ENCODE data around the gene NME3. TPM values are rescaled to one million over a fixed set of nuclear protein-coding genes. Genes with fewer than 3 reads are reported as not detected.
"Not testable (repeated sequence)": the region's sequence is repeated elsewhere in the genome, so short reads cannot be mapped to it uniquely, and the experiment has no call there.

The NME3 gene
- total RNA-seq = 31.7 TPM
- long read RNA-seq, transcript NME3-201 (5 exons, 1,069 nt) = major isoform, 10 of 25 reads
- long read RNA-seq, transcript NME3-209 (4 exons, 913 nt) = minor isoform, 5 of 25 reads
- long read RNA-seq, partial matches to known transcripts = 0 of 25 reads
- long read RNA-seq, other reads (novel, unspliced or antisense) = 2 of 25 reads

DNA sequence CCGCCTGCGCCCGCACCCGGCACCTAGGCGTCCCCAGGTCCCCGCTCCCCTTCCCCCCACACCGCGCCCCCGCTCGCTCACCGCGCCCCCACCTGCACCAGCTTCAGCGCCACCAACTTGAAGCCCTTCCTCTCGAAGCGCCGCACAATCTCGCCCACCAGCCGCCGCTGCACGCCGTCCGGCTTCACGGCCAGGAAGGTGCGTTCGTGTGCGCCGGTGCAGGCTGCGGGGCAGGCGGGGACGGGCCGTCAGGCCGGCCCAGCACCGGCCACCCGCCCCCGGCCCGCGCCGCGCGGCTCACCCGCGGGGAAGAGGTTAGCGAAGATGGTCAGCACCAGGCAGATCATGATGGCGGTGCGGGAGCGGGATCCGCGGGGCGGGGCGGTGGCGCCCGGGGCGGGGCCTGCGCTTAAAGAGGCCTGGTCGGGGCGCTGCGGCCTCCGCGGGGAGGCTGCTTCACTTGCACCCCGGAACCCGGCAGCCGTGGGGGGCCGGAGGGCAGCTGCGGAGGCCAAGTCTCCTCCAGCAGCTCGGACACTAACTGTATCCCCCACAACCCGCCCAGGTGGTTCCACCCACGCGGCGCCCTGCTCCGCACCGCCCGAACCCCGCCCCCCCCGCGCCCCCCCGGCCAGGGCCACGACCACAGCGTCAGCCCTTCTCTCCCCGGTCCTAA is at the start of gene NME3:
Gene NME3, minus strand, starts transcription at position 356 of the 676 bp plus-strand sequence. Its CDS starts 9 bp downstream, at position 347.
- peak; percentile 92 for DNase-seq (ENCODE audit: low spot score)
- intact Hi-C loops (cut with DNase I) = loop anchor here (5.0 kb wide), 1 partner anchor 64 kb away; the partner anchor contains the start of gene MAPK8IP3

DNA sequence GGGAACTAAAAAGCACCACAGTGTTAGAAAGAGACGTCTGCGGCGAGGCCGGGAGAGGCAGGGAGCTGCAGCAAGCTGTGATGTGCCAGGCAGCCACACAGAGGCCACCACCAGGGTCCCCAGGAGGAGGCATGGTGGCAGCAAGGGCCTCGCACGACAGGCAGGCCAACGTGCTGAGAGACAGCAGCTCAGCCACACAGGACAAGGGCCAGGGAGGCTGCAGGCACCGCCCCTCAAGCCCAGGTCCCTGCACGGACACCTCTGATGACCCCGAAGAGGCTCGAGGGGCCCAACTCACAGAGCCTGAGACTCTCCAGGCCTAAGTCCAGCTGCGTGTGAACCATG is 49.6 kb upstream of the NME3 start:
- no peak for DNase-seq (ENCODE audit: low spot score)
- intact Hi-C loops (cut with DNase I) = loop anchor here (5.0 kb wide), 1 partner anchor 34 kb away; no protein-coding TSS in a partner anchor

DNA sequence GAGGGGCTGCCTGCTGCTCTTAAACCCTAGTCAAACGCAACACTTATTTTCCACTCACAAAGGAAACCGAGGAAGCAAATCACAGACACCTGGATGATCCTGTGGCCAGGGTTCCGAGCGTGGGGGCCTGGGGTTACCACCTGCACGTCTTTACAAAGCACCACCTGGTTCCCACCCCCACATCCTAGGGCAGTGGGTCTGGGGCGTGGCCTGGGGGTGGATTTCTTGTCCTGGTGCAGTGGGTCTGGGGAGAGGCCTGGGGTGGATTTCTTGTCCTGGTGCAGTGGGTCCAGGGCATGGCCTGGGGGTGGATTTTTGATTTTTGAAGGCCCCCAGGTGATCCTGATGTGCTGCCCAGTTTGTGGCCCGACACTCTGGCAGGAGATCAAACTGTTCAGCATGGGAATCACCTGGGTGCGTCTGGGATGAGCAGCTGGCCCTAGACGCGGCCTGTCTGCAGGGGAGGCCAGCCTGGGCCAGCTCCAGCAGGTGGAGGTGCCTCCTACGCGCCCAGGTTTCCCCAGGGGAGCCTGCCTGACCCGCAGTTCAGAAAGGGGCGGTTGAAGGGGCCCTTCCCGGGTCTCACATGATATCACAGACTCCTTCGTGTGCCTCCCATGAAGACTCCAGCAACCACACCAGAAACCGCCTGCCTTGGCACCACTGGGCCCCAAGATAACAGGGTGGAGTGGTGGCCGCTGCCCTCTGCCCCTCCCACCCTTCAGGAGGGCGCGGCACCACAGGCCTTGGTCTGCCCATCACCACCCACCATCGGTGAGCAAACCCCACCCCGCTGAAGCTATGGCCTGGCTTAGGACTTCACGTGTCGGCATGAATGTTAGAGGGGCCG is 49.0 kb upstream of the NME3 start:
- no peak for DNase-seq (ENCODE audit: low spot score)
- intact Hi-C loops (cut with DNase I) = loop anchor here (5.0 kb wide), 1 partner anchor 33 kb away; no protein-coding TSS in a partner anchor

DNA sequence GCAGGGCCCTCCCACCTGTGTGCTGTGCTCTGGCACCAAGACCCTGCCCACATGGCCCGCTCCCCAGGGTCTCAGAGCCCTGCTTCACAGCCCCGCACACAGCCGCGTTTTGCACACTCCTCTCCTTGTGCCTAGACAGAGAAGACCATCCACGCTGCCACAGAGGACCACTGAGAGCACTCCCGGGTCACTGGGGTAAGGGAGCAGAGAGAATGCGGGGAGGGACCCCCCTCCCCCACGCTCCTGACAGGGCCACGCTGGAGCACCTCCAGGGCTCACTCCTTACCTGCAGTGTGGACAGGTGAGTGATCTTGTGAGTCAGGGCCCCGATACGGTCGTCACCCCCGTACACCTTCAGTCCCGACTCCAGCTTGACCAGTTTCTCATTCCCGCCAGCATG is 48.3 kb upstream of the NME3 start:
- intact Hi-C loops (cut with DNase I) = loop anchor here (5.0 kb wide), 1 partner anchor 32 kb away; no protein-coding TSS in a partner anchor
- no peak for DNase-seq (ENCODE audit: low spot score)

DNA sequence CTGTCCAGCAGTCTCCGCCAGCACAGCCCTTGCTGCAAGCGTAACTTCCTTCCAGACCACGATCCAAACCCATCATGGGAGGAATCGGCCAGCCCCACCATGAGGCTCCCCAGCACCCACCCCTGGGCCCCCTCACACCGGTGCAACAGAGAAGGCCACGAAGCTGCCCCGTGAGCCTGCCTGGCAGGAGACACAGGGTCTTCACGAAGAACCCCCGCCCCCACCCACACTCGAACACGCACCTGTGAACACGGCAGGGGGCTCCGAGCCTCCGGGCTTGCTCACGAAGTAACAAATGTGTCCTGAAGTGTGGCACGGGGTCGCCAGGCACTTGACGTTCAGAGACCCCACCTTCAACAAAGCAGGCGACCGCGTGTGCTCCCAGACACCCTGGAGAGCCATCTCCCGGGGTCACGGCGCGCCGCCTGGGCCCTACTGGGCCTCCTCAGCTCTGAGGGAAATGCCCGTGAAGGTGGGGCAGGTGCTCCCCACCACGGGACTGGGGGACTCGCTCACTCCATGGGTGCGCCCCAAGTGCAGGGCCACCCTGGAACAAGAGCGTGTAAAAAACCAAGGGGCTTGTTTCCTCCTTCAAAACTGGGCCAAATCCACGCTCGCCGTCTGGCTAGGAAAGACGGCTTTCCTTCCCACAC is 47.7 kb upstream of the NME3 start:
- intact Hi-C loops (cut with DNase I) = no loop called here

DNA sequence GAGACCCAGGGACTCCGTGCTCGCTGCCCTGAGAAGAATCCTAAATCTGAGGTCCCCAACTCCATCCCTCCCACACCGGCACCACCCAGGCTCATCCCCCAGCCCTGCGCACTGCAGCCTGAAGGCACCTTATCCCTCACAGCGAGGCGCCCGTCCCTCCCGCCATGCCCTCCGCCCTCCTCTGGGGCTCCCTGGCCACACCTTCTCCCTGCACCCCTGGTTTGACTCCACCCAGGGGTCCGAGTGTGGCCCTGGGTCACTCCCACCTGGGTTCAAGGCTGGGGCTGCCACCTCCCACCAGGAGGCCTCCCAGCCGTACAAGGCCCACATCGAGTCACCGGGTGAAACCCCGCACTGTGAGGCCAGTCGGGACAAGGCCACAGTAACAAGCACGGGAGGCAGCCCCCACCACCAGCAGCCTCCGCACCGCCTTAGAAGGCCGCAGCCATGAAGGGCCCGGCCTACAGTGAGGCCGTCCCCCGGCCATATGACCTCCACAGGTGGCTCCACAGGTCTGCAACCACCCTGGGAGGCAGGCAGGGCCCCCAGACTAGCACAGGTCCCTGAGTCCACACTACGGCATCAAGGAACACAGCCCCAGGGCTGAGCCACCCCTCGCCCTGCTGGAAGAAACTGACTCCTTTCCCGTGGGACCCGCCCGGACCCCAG is 47.0 kb upstream of the NME3 start:
- DNase-seq (ENCODE audit: low spot score) = no peak
- intact Hi-C loops (cut with DNase I) = no loop called here

More for the DNA sequence above, 47.7 kb upstream of the NME3 start:
- no peak for DNase-seq (ENCODE audit: low spot score)

DNA sequence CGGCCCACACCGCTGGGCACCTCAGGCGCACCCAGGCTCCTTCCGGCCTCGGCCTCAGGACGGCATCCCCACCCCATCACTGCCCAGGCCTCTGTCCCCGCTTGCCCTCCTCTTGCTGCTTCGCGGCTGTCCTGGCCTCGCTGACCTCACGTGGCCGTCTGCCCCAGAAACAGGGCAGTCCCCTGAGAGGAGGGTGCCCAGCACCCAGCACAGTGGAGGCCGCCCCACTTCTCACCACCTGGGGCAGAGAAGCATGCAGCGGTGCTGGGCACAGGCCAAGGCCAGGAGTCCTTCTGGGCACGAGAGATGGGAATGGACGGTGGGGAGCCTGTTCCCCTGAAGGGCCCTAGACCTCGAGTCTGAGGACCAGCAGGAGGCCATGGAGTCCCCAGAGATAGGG is 46.4 kb upstream of the NME3 start:
- intact Hi-C loops (cut with DNase I) = no loop called here
- no peak for DNase-seq (ENCODE audit: low spot score)

DNA sequence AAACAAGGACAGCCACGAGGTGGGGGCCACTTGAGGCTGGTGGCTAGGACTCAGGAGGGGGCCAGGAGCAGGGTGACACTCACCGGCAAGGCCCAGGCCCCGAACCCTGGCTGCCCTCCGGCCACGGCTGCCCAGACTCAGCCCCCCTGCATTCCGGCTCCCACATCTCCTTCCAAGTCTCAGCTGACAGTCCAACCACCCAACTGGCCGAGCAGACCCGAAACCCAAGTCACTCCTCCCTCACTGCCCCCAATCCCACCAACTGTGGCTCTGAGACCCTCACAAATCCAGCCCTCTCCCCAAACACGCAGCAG is 45.9 kb upstream of the NME3 start:
- DNase-seq (ENCODE audit: low spot score) = no peak
- intact Hi-C loops (cut with DNase I) = no loop called here

DNA sequence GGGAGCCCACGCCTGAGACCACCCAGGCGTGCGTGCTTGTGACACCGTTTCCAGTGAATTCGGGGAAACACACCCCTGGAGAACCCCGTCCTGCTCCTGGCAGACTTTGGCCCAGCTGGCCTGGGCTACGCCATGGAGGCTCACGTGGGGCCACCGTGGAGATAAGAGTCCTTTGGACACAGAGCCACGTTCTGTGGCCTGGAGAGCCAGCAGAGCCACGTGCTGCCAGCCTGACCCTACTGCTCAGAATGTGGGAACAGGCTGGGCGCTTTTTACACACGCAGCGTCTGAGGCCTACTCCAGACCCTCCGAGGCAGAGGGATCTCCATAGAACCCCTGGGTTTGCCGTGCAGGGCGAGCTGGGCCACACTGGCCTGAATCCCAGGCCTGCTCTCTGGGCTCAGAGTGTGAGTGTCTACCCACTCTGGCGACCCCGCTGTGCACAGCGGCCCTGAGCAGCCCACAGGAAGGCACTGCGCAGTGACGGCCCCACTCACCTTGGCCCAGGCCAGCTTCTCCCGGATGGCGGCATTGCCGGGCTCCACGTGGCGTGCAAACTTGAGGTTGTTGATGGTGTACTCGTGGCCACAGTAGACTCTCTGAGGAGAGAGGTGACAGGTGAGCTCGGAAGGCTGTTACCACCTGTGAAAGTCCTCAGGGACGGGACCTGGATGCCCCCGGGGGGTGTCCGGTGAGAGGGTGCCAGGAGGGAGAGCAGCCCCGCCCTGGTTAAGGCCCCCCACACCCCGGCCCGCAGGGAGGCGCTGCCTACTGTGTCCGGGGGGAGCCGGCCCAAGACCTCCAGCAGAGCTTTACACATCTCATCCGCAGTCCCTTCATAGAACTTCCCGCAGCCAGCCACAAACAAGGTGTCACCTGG is 45.3 kb upstream of the NME3 start:
- no peak for DNase-seq (ENCODE audit: low spot score)
- intact Hi-C loops (cut with DNase I) = no loop called here

DNA sequence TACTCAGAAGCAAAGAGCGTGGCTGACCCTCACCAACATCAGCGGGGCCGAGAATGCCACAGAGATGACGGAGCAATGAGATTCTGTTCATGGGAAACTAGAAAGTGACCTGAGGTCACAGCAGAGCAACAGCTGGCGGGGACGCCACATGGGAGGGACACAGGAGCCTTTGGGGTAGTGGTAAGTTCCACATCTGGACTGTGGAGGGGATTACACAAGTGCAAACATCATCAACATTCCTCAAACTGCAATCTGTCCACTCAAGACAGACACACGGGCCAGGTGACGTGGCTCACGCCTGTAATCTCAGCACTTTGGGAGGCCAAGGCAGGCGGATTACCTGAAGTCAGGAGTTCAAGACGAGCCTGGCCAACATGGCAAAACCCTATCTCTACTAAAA is 44.1 kb upstream of the NME3 start:
- no peak for DNase-seq (ENCODE audit: low spot score)
- intact Hi-C loops (cut with DNase I) = no loop called here

DNA sequence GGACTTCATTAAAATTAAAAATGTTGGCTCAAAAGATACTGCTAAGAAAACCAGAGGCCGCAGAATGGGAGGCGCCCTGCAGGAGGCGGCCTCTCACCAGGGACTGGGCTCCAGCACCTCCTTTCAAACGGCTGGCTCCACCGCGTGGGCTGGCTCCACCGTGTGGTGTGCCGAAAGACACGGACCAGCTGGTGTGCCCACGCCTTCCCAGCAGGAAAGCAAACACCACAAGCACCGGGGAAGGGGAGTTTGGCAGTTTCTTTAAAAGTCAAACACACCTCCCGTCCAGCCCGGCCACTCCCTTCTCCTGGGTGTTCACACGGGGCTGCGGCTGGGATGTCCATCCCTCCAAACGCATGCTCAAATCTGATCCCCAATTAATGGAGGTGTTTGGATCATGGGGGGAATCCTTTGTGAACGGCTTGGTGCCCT is 41.4 kb upstream of the NME3 start:
- intact Hi-C loops (cut with DNase I) = no loop called here

DNA sequence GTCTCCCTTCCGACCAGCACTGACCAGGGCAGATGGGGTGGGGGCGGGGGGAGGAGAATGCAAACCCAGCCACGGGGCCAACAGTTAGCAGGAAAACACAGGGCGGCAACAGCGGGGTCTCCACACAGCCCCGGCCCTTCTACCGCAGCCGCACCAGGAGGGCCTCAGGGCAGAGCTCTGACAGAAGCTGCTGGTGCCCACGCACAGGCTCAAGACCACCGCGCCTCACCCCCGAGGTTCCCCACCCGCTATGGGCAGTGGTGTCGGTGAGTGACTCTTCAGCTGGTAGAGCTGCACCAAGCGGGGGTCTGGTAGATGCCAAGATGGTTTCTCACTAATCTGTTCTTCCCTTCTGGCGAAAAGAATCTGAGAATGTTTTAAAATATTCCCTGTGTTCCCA is 39.2 kb upstream of the NME3 start:
- DNase-seq (ENCODE audit: low spot score) = no peak
- intact Hi-C loops (cut with DNase I) = no loop called here

More for the DNA sequence above, 41.4 kb upstream of the NME3 start:
- no peak for DNase-seq (ENCODE audit: low spot score)

DNA sequence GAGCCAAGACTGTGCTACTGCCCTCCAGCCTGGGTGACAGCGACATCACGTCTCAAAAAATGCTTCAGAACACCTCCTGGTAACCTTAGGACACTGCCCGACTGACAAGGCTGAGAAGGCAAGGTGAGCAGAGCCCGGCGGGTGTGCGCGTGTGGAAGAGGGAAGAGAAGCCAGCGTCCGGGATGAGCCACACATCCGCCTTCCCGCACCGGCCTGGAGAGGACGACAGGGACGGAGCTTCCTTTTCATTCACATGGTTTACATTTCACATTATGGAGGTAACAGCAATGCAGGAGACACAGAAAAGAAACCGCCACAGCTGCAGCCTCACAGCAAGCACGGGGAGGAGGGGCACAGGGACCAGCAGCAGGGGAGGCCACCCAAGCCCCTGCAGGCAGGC is 38.8 kb upstream of the NME3 start:
- intact Hi-C loops (cut with DNase I) = no loop called here
- DNase-seq (ENCODE audit: low spot score) = no peak

DNA sequence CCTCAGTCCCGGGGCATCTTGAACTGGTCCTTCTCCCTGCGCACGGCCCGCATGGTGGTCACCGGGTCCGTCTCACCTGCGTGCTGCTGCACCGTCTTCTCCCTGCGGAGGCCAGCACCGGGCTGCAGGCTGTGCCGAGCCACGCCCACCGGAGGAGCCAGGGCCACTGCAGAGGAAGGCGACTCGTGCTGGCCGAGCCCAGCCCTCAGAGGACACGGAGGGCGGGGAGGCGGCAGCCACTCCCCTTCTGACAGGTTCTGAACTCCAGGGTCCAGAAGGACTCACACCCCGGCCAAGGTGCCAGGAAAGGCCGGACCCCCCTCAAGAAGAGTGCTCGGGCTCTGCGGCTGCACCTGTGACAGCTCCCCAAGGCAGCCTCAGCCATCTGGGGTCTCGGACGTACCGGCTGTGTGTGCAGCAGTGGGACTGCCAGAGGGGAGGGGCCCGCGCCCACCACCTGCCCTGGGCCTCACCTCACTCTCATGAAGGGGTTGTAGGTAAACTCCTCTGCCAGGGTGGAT is 38.0 kb upstream of the NME3 start:
- DNase-seq (ENCODE audit: low spot score) = no peak
- intact Hi-C loops (cut with DNase I) = no loop called here

DNA sequence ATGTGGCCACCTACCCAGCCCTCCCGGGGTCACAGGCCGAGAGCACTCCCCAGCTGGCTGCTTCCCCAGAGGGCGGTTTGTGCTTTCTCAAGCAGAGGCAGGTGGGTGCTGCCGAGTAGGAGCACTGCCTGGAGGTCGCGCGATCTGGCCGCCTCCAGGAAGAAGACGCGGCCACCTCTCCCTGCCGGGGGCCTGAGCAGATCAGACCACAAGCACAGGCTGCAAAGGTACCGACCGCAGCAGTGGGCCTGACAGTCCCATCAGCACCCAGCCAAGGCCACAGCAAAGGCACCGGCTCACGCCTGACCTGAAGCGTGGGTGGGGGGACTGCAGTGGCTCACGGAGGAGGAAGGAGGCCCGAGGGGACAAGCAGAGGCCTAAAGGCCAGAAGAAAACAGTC is 37.3 kb upstream of the NME3 start:
- intact Hi-C loops (cut with DNase I) = no loop called here
- DNase-seq (ENCODE audit: low spot score) = no peak

DNA sequence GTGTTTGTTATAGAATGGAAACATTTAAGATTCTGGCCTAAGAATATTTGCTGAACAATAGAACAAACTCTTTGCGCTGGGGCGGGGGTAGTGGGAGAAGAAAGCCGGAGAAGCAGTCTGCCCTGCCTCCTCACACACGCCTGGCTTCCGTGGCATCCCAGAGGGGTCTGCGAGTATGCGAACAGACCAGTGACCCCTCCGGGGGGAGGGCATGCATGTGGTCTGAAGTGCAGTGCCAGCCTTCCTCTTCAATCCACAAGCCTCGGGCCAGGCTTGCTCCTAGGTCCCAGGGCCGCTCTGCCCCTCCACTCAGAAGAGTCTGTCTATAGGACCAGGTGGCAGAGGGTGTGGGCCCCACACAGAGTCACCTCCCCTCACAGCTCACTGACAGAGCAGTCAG is 36.3 kb upstream of the NME3 start:
- DNase-seq (ENCODE audit: low spot score) = no peak
- intact Hi-C loops (cut with DNase I) = no loop called here

DNA sequence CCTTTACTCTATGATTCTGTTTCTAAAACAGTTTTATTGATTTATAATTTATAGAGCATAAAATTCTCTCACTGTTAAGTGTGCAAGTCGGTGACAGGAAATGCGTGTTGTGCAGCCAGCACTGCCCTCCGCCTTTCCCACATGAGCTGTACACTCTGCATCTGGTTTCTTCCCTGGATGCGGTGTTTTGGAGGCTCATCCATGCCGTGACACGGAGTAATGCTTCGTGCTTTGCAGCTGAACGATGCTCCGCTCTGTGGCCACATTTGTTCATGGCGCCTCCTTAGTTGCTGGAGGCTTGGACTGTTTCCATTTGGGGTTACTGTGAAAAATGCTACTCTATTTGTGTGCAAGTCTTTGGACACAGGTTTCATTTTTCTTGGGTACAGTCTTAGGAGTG is 29.4 kb upstream of the NME3 start:
- no peak for DNase-seq (ENCODE audit: low spot score)
- intact Hi-C loops (cut with DNase I) = no loop called here

DNA sequence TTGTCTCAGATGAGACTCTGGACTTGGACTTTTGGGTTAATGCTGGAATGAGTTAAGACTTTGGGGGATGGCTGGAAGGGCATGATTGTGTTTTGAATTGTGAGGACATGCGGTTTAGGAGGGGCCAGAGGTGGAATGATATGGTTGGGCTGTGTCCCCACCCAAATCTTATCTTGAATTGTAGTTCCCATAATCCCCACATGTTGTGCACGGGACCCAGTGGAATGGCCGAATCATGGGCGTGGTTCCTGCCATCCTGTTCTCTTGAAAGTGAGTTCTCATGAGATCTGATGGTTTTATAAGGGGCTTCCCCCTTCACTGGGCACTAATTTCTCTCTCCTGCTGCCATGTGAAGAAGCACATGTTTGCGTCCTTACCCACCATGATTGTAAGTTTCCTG is 27.9 kb upstream of the NME3 start:
- intact Hi-C loops (cut with DNase I); DNase-seq (ENCODE audit: low spot score): not testable (repeated sequence)
